Measurements from ENCODE around the gene OAF.

DNA sequence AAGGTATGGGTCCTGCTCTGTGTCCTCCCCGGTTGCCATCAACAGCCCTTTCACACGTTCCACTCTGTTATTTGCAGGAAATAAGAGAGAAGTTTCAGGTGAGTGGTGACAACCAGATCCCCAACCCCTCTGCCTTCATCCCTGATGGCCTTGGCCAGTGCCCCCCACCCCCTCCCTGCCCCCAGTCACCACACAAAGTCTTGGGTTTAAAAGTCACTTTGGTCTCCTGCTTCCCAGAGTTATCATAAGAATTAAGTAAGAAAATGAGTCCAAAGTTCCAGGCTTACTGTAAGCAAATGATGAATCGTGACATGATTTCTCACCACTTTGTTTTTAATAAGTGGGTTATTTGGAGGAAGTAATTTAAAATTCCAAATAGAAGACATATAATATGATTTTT is 9.2 kb upstream of the OAF start:
- no peak for TF ChIP-seq FOSL1 (IDR thresholded peaks at IDR 0.05; ENCODE audit: insufficient read depth, low read depth, low read length)
- no peak for TF ChIP-seq BCL11A (IDR thresholded peaks at IDR 0.05; ENCODE audit: low read depth in 2 of 2, low read length in 2 of 2)
- no peak for TF ChIP-seq SP4 (IDR thresholded peaks at IDR 0.05; ENCODE audit: low read length)
- TF ChIP-seq, protein P1, sequence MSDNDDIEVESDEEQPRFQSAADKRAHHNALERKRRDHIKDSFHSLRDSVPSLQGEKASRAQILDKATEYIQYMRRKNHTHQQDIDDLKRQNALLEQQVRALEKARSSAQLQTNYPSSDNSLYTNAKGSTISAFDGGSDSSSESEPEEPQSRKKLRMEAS (IDR thresholded peaks at IDR 0.05) = no peak
- TF ChIP-seq GTF2F1 (IDR thresholded peaks at IDR 0.05; ENCODE audit: borderline replicate concordance, low read depth, low read length) = no peak
- no peak for TF ChIP-seq EZH2 (IDR thresholded peaks at IDR 0.05; ENCODE audit: low read depth, low read length, severe bottlenecking)
- no peak for TF ChIP-seq EP300 (IDR thresholded peaks at IDR 0.05; ENCODE audit: borderline replicate concordance in 1 of 2, low read depth in 2 of 2, low read length in 2 of 2)
- no peak for TF ChIP-seq CTCF (IDR thresholded peaks at IDR 0.05; ENCODE audit: control extremely low read depth in 1 of 3, insufficient read depth in 1 of 3, low read depth in 1 of 3, low read length in 3 of 3)

All from H1 (cell line).